GM19468 (cell line): ENCODE results near the gene HCRT.
"Not testable (repeated sequence)": the region's sequence is repeated elsewhere in the genome, so short reads cannot be mapped to it uniquely, and the experiment has no call there.

Experiments used
- ATAC-seq: cut with Tn5 transposase; IDR thresholded peaks from one replicate; pipeline ENCODE4 v1.9.1; 2021; ENCODE audit warnings: mild to moderate bottlenecking, moderate library complexity, moderate number of reproducible peaks; ENCODE audit not compliant: unreplicated experiment; ENCODE audit errors: extremely low read depth

The HCRT gene

GRCh38 chr17:42146911-42147607 lies 38.2 kb downstream of the HCRT start:
- no peak for ATAC-seq

- not testable (repeated sequence) for ATAC-seq
Observed at GRCh38 chr17:42143138-42143537, 42.1 kb downstream of the HCRT start.

- no peak for ATAC-seq
Observed at GRCh38 chr17:42142371-42142896, 42.8 kb downstream of the HCRT start.

GRCh38 chr17:42141382-42141781 lies 43.9 kb downstream of the HCRT start:
- no peak for ATAC-seq

GRCh38 chr17:42140690-42141089 lies 44.6 kb downstream of the HCRT start:
- ATAC-seq, result not testable (repeated sequence)

GRCh38 chr17:42138749-42139492 lies 46.3 kb downstream of the HCRT start:
- ATAC-seq, result no peak

- no peak for ATAC-seq
Observed at GRCh38 chr17:42136654-42137051, 48.6 kb downstream of the HCRT start.

- ATAC-seq, result no peak
Observed at GRCh38 chr17:42135664-42136653, 49.3 kb downstream of the HCRT start.

GRCh38 chr17:42135151-42135550 lies 50.1 kb downstream of the HCRT start:
- no peak for ATAC-seq
